Esophagus squamous epithelium (tissue), 5 donors: Measurements from ENCODE around the gene UBE2Q1. TPM values are rescaled to one million over a fixed set of nuclear protein-coding genes. Genes with fewer than 3 reads are reported as not detected.

Experiments
- DNase-seq: peaks from one replicate; lab custom pipeline; 2025; lab: John Stamatoyannopoulos, UW
- H3K27ac ChIP-seq, 4 donors: fragments of 200-600 bp; sonication (generic); one replicate each; pipeline ENCODE4 v1.5.1; 2016 to 2019; ENCODE audit warnings: mild to moderate bottlenecking in 1 of 4
- H3K27me3 ChIP-seq, 4 donors: fragments of 200-600 bp; sonication (generic); 1 replicate in 3 of 4; 2 replicates in 1 of 4; pipeline versions ENCODE4 v1.5.1 to v1.6.0; 2017 to 2021; ENCODE audit warnings: antibody characterized with exemption in 1 of 4
- H3K36me3 ChIP-seq, 3 donors: fragments of 200-600 bp; sonication (generic); one replicate each; pipeline ENCODE4 v1.5.1; 2016 to 2019
- H3K4me1 ChIP-seq, 3 donors: fragments of 200-600 bp; sonication (generic); one replicate each; pipeline ENCODE4 v1.5.1; 2017 to 2019
- H3K4me3 ChIP-seq, 4 donors: fragments of 200-600 bp; sonication (generic); 1 replicate in 3 of 4; 2 replicates in 1 of 4; pipeline ENCODE4 v1.5.1; 2016 to 2019; ENCODE audit warnings: mild to moderate bottlenecking in 2 of 4, moderate library complexity in 1 of 4
- H3K9me3 ChIP-seq, 3 donors: fragments of 200-600 bp; sonication (generic); one replicate each; pipeline ENCODE4 v1.5.1; 2016 to 2019
- POLR2A ChIP-seq, 4 donors: fragments of 450-650 bp; IDR thresholded peaks; one replicate each; pipeline ENCODE4 v1.6.1; 2017; ENCODE audit warnings: antibody characterized with exemption in 4 of 4, mild to moderate bottlenecking in 4 of 4, moderate library complexity in 3 of 4
- WGBS, 2 donors: methylation state at CpG; one replicate each; pipeline ENCODE4 v1.1.5; 2018; 5-methylcytosine and 5-hydroxymethylcytosine counted together
- intact Hi-C: fragments of 100-400 bp; cut with DNase I; formaldehyde crosslinking; loops from one replicate; pipeline ENCODE4 v1.15.0; 2022
- total RNA-seq, 4 donors: library from RNA; depleted of rRNA; stranded (reverse); fragments of >200 nt; gene quantifications; one replicate each; pipeline ENCODE4 v1.1.0, GENCODE V29; 2016
- TF ChIP-seq, protein P1 (sequence below), 6 experiments: fragments of 450-650 bp in 4 of 6; fragments of 200-600 bp in 2 of 6; sonication (generic) in 2 of 6; IDR thresholded peaks; one replicate each; pipeline ENCODE4 v1.5.1; 2016 to 2019; ENCODE audit warnings: antibody characterized with exemption in 6 of 6, mild to moderate bottlenecking in 4 of 6, moderate library complexity in 4 of 6
- donor health status: DM: yes; HTN: yes; CAD: no.

The UBE2Q1 gene
- total RNA-seq, 4 donors from 2014 or later, result 17.8 to 27.9 (median 24.3) TPM

- H3K27ac ChIP-seq, result no peak overlapping the region
- no peak for DNase-seq
- intact Hi-C loops, result no loop called here
- WGBS, 2 donors, result 80 to 100% methylated on average over 1 to 2 of the region's 8 CpGs
- peaks cover 23 to 66% (median 37%) of the 10 kb centered on the region in 3 donors for H3K36me3 ChIP-seq
- H3K9me3 ChIP-seq, result no peaks in the 10 kb centered on the region
- no peak overlapping the region for H3K4me3 ChIP-seq
- TF ChIP-seq, protein P1, sequence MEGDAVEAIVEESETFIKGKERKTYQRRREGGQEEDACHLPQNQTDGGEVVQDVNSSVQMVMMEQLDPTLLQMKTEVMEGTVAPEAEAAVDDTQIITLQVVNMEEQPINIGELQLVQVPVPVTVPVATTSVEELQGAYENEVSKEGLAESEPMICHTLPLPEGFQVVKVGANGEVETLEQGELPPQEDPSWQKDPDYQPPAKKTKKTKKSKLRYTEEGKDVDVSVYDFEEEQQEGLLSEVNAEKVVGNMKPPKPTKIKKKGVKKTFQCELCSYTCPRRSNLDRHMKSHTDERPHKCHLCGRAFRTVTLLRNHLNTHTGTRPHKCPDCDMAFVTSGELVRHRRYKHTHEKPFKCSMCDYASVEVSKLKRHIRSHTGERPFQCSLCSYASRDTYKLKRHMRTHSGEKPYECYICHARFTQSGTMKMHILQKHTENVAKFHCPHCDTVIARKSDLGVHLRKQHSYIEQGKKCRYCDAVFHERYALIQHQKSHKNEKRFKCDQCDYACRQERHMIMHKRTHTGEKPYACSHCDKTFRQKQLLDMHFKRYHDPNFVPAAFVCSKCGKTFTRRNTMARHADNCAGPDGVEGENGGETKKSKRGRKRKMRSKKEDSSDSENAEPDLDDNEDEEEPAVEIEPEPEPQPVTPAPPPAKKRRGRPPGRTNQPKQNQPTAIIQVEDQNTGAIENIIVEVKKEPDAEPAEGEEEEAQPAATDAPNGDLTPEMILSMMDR (IDR thresholded peaks at IDR 0.05), result no peak
- no peak for TF ChIP-seq POLR2A (IDR thresholded peaks at IDR 0.05)
- H3K4me1 ChIP-seq, result peaks cover 0 to 21% (median 4%) of the 10 kb centered on the region in 3 donors
- H3K27me3 ChIP-seq, result no peaks in the 10 kb centered on the region
Observed at GRCh38 chr1:154579374-154579773, 20.9 kb upstream of the UBE2Q1 start.

- Histone ChIP-seq H3K9me3 (no peaks in the 10 kb centered on the region), H3K36me3 (peaks cover 9 to 53% (median 24%) of the 10 kb centered on the region in 3 donors), H3K27me3 (no peaks in the 10 kb centered on the region), H3K4me1 (peaks cover 0 to 15% (median 4%) of the 10 kb centered on the region in 3 donors), H3K27ac (peak overlapping the region in 1 of 4 donors; percentile 7), H3K4me3 (no peak overlapping the region)
- TF ChIP-seq POLR2A (IDR thresholded peaks at IDR 0.05), result no peak
- TF ChIP-seq, protein P1 (IDR thresholded peaks at IDR 0.05), result no peak
- intact Hi-C loops, result no loop called here
- DNase-seq, result no peak
- 14 to 38% methylated on average over 3 to 6 of the region's 6 CpGs for WGBS, 2 donors
Observed at GRCh38 chr1:154578058-154578418, 19.6 kb upstream of the UBE2Q1 start.

DNA sequence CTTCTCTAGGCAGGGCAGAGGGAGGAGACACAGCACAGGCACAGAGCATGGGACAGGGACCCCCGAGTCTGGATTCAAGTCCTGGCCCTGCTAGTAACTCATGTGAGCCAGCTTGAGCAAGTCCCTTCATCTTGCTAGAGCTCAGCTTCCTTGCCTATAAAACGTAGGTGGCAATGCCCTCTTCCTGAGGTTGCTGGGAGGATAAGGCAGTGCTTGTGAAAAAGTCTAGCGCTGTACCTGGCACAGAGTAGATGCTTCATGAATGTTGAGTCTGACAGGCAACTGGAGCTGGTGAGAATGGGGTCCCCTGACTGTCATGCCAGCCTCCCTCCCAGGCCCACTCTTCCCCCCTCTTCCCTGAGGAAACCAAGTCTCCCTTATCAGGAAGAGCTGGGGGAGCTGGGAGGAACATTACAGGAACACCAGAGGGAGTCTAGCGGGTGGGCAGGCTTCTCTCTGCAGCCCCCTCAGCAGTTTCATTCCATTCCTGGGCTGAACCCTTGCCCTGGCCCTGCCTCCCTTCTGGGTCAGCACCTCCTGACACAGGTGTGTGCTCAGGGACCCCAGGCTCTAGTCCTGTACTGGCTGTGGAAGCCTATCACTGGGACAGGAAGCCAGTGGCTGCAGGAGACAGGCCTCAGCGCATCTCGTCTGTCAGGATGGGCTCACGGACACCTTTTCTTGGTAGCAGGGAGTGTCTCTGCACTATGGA, 19.0 kb upstream of the UBE2Q1 start:
- no peak for DNase-seq
- TF ChIP-seq POLR2A (IDR thresholded peaks at IDR 0.05), result no peak
- TF ChIP-seq, protein P1 (IDR thresholded peaks at IDR 0.05), result no peak
- intact Hi-C loops, result no loop called here
- Histone ChIP-seq H3K27ac (peak overlapping the region in 1 of 4 donors; percentile 21), H3K4me3 (no peak overlapping the region), H3K4me1 (peaks cover 0 to 15% (median 4%) of the 10 kb centered on the region in 3 donors), H3K36me3 (peaks cover 4 to 47% (median 18%) of the 10 kb centered on the region in 3 donors), H3K27me3 (no peaks in the 10 kb centered on the region), H3K9me3 (no peaks in the 10 kb centered on the region)
- 71 to 90% methylated on average over 1 to 2 of the region's 7 CpGs for WGBS, 2 donors

GRCh38 chr1:154575951-154576566, 17.6 kb upstream of the UBE2Q1 start:
- no peak for DNase-seq
- Histone ChIP-seq H3K27ac (no peak overlapping the region), H3K9me3 (no peaks in the 10 kb centered on the region), H3K27me3 (no peaks in the 10 kb centered on the region), H3K4me1 (peaks cover 0 to 15% (median 4%) of the 10 kb centered on the region in 3 donors), H3K36me3 (peaks cover 4 to 33% (median 6%) of the 10 kb centered on the region in 3 donors), H3K4me3 (no peak overlapping the region)
- intact Hi-C loops, result no loop called here
- TF ChIP-seq, protein P1 (IDR thresholded peaks at IDR 0.05), result no peak
- no peak for TF ChIP-seq POLR2A (IDR thresholded peaks at IDR 0.05)
- WGBS, 2 donors, result 73 to 78% methylated on average over 2 to 7 of the region's 8 CpGs
